Adrenal gland (tissue), 12 donors: ENCODE measurements around the gene ARHGEF4. TPM values are rescaled to one million over a fixed set of nuclear protein-coding genes. Genes with fewer than 3 reads are reported as not detected.

Experiments
- DNase-seq, 7 donors: peaks; one replicate each; pipeline ENCODE4 v3.0.0-alpha.2; 2019 to 2020
- H3K27ac ChIP-seq, 5 donors: fragments of 200-600 bp; sonication (generic) in 4 of 5; 1 replicate in 3 of 5; 2 replicates in 2 of 5; pipeline versions ENCODE4 v1.5.1 to v1.8.0; 2016 to 2020; ENCODE audit warnings: mild to moderate bottlenecking in 1 of 5
- H3K27me3 ChIP-seq: fragments of 200-600 bp; 2 replicates; pipeline ENCODE4 v1.8.0; 2021
- H3K36me3 ChIP-seq, 2 donors: fragments of 200-600 bp; replicated peaks in 1 of 2; 1 replicate in 1 of 2; 2 replicates in 1 of 2; pipeline versions ENCODE4 v1.5.1 to v1.8.0; 2018 to 2022
- H3K4me1 ChIP-seq, 2 donors: fragments of 200-600 bp; replicated peaks in 1 of 2; 1 replicate in 1 of 2; 2 replicates in 1 of 2; pipeline versions ENCODE4 v1.5.1 to v1.8.0; 2018 to 2021
- H3K4me3 ChIP-seq, 4 donors: fragments of 200-600 bp; sonication (generic) in 3 of 4; one replicate each; pipeline ENCODE4 v1.5.1; 2016 to 2018
- H3K9me3 ChIP-seq, 3 donors: fragments of 200-600 bp; sonication (generic) in 1 of 3; replicated peaks in 1 of 3; 1 replicate in 2 of 3; 2 replicates in 1 of 3; pipeline versions ENCODE4 v1.5.1 to v1.8.0; 2016 to 2021
- CTCF ChIP-seq, 6 experiments: fragments of 450-650 bp in 4 of 6; fragments of 200-600 bp in 2 of 6; sonication (generic) in 1 of 6; IDR thresholded peaks; 1 replicate in 5 of 6; 2 replicates in 1 of 6; pipeline versions ENCODE4 v1.5.1 to v1.8.0; 2016 to 2021; ENCODE audit warnings: antibody characterized with exemption in 6 of 6, mild to moderate bottlenecking in 2 of 6, moderate library complexity in 1 of 6
- POLR2A ChIP-seq, 2 donors: fragments of 450-650 bp; IDR thresholded peaks; one replicate each; pipeline ENCODE4 v1.6.1; 2017; ENCODE audit warnings: antibody characterized with exemption in 2 of 2, mild to moderate bottlenecking in 2 of 2, moderate library complexity in 1 of 2
- WGBS, 4 donors: extraction: QIAGEN DNeasy Blood & Tissue Kit in 2 of 4; methylation state at CpG; one replicate each; pipeline versions ENCODE4 v1.1.5 to v1.1.7; 2013 to 2017; 5-methylcytosine and 5-hydroxymethylcytosine counted together
- intact Hi-C, 2 donors: fragments of 100-400 bp; cut with DNase I; formaldehyde crosslinking; loops; one replicate each; pipeline versions ENCODE4 v1.14.1 to v1.15.0; 2022 to 2023
- polyA plus RNA-seq, 3 donors: library from polyadenylated mRNA; stranded (reverse); fragments of 200-250 nt in 2 of 3; fragments of 350-450 nt in 1 of 3; fragmentation: Illumina TruSeq in 1 of 3; extraction: RNeasy Lipid Tissue Mini Kit (QIAGEN cat#74804) in 1 of 3; gene quantifications; one replicate each; pipeline ENCODE4 v1.2.3, GENCODE V29; 2013 to 2014
- total RNA-seq, 9 donors: library from RNA; depleted of rRNA in 4 of 9; stranded (reverse); fragments of >200 nt in 4 of 9; fragments of 120-200 nt in 1 of 9; fragmentation: NEBNext Ultra II Directional in 1 of 9; extraction: Animal tissue kit (Norgen Biotek cat#: 25700) in 1 of 9; gene quantifications; one replicate each; pipeline versions ENCODE4 v1.1.0 to v1.2.4, GENCODE V29; 2013 to 2023
- donor health status: healthy with polysubstance abuse.
- donor health status: Bipolar disorder and iron deficiency.
- donor health status: DM: yes; HTN: yes; CAD: no.
- donor health status: DM: no; HTN: no; CAD: no.
- donor health status: DM: no; HTN: no; CAD: no.
- donor health status: DM: yes; HTN: yes; CAD: no.

Gene ARHGEF4
- total and polyA plus RNA-seq, 12 donors: 0.97 to 40.4 (median 5.1) TPM

GRCh38 chr2:130894326-130894942 lies 57.7 kb downstream of the ARHGEF4 start:
- DNase-seq: no peak
- Histone ChIP-seq H3K27ac (no peak overlapping the region), H3K36me3 (no peaks in the 10 kb centered on the region), H3K9me3 (no peaks in the 10 kb centered on the region), H3K4me1 (no peaks in the 10 kb centered on the region), H3K4me3 (no peak overlapping the region), H3K27me3 (no peaks in the 10 kb centered on the region)
- intact Hi-C loops: no loop called here
- 79 to 83% (median 80%) methylated on average over 5 to 7 of the region's 7 CpGs for WGBS, 4 donors
- TF ChIP-seq CTCF (IDR thresholded peaks at IDR 0.05) (no peak), POLR2A (IDR thresholded peaks at IDR 0.05) (no peak)

- no peaks in the 10 kb centered on the region for H3K4me1 ChIP-seq
- no peak overlapping the region for H3K27ac ChIP-seq
- no peaks in the 10 kb centered on the region for H3K27me3 ChIP-seq
- intact Hi-C loops: no loop called here
- H3K9me3 ChIP-seq: no peaks in the 10 kb centered on the region
- 74 to 88% (median 84%) methylated on average over 6 to 7 of the region's 7 CpGs for WGBS, 4 donors
- no peaks in the 10 kb centered on the region for H3K36me3 ChIP-seq
- no peak overlapping the region for H3K4me3 ChIP-seq
- TF ChIP-seq CTCF (IDR thresholded peaks at IDR 0.05) (no peak), POLR2A (IDR thresholded peaks at IDR 0.05) (no peak)
- no peak for DNase-seq
Measured at GRCh38 chr2:130896813-130897212, 60.1 kb downstream of the ARHGEF4 start.

- no peak overlapping the region for H3K4me3 ChIP-seq
- H3K9me3 ChIP-seq: no peaks in the 10 kb centered on the region
- intact Hi-C loops: no loop called here
- no peak overlapping the region for H3K27ac ChIP-seq
- 70 to 94% (median 73%) methylated on average over 2 to 4 of the region's 4 CpGs for WGBS, 4 donors
- DNase-seq: no peak
- H3K27me3 ChIP-seq: no peaks in the 10 kb centered on the region
- TF ChIP-seq CTCF (IDR thresholded peaks at IDR 0.05) (no peak), POLR2A (IDR thresholded peaks at IDR 0.05) (no peak)
- no peaks in the 10 kb centered on the region for H3K4me1 ChIP-seq
- no peaks in the 10 kb centered on the region for H3K36me3 ChIP-seq
Measured at GRCh38 chr2:130898553-130898952, 61.8 kb downstream of the ARHGEF4 start.

- 74 to 84% (median 79%) methylated on average over 5 of the region's 5 CpGs for WGBS, 4 donors
- H3K27me3 ChIP-seq: no peaks in the 10 kb centered on the region
- TF ChIP-seq CTCF (IDR thresholded peaks at IDR 0.05): no peak
- no peak for TF ChIP-seq POLR2A (IDR thresholded peaks at IDR 0.05)
- H3K36me3 ChIP-seq: no peaks in the 10 kb centered on the region
- DNase-seq: no peak
- H3K4me3 ChIP-seq: no peak overlapping the region
- H3K9me3 ChIP-seq: no peaks in the 10 kb centered on the region
- no peak overlapping the region for H3K27ac ChIP-seq
- H3K4me1 ChIP-seq: no peaks in the 10 kb centered on the region
- intact Hi-C loops: no loop called here
Measured at GRCh38 chr2:130899306-130899705, 62.6 kb downstream of the ARHGEF4 start.
